Frontal cortex (tissue), 4 donors: Measurements from ENCODE around the gene CDC23. TPM values are rescaled to one million over a fixed set of nuclear protein-coding genes. Genes with fewer than 3 reads are reported as not detected.
"Not testable (repeated sequence)": the region's sequence is repeated elsewhere in the genome, so short reads cannot be mapped to it uniquely, and the experiment has no call there.

ENCODE experiments used
- DNase-seq, 2 donors: peaks; one replicate each; pipeline ENCODE4 v3.0.0; 2012; ENCODE audit warnings: low spot score in 2 of 2
- FAIRE-seq: peaks from 2 replicates; lab custom pipeline; 2012; peaks lifted over from hg19 to GRCh38; lab: Jason Lieb, UNC
- total RNA-seq: library from RNA; depleted of rRNA; stranded (reverse); fragments of >200 nt; gene quantifications from one replicate; pipeline ENCODE4 v1.2.3, GENCODE V29; 2014
- donor health status: control.
- donor health status: control.
- donor health status: control.

CDC23 gene
- total RNA-seq, 1 donor from 2014 or later, result 32.2 TPM

DNA sequence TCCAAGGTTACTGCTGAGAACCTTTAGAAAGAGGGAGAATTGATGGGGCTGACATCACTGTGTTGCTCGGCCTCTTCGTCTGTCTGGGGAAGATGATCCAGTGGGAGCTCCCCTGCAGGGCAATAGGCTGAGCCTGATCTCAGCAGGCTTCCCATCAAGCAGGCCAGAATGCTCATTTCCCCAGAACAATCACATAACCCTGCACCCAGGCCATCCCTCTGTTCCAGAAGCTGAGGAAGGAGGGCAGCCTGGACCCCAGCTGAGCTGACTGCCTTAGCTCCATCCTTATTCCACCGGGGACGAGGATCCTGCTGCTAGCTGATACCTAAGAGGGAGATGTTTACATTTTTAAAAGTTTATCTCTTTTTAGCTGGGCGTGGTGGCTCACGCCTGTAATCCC, 11.6 kb upstream of the CDC23 start:
- FAIRE-seq (no peak), DNase-seq (no peak)

DNA sequence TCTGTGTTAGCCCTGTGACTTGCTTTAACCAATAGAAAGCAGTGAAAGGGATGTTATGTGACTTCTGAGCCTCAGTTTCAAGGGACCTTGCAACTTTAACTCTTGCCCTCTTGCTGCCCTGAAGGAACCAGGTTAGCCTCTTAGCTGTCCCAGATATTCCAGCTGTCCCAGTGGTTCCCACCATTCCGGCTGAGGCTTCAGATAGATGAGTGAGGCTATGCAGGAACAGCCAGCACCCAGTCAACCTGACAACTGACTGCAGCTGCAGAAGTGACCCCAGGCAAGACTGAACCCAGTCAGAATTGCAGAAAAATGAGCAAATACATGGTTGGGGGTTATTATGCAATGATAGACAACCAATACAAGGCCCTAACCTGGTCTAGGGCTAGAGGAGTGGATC, 10.4 kb upstream of the CDC23 start:
- FAIRE-seq (no peak), DNase-seq (no peak)

DNA sequence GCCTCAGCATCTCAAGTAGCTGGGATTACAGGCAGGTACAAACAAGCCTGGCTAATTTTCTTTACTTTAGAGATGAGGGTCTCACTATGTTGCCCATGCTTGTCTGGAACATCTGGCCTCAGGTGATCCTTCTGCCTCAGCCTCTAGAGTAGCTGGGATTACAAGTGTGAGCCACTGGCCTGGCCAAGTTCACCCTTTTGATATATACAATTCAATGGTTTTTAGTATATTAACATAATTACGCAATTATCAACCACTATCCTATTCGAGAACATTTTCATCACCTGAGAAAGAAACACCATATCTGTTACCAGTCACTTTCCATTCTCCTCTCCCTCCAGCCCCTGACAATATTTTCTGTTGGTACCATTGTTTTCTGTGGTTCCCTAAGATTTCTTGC, 3.7 kb upstream of the CDC23 start:
- FAIRE-seq, result no peak

DNA sequence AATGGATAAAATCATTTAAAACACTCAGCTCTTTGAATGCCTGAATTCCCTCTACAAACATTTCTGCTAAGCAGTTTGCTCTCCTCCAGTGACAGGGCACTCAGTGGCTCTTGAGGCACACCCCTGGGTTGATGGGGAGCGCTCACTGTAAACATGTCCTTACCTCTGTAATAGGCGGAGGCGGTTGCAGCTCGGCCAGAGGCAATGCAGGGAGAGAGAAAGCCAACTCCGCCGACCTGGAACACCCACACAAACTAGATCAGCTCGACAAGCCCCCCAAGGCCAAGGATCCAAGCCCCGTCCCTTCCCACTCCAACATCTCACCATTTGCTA, 329 bp downstream of the CDC23 start:
- DNase-seq (peak in 1 of 2 donors; percentile 18), FAIRE-seq (no peak)

More for the DNA sequence above, 3.7 kb upstream of the CDC23 start:
- no peak for DNase-seq

DNA sequence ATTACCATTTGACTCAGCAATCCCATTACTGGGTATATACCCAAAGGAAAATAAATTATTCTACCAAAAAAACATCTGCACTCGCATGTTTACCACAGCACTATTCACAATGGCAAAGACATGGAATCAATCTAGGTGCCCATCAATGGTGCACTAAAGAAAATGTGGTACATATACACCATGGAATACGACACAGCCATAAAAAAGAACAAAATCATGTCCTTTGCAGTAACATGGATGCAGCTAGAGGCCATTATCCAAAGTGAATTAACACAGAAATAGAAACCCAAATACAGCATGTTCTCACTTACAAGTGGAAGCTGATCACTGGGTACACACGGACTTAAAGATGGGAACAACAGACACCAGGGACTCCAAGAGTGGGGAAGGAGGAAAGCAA, 2.1 kb downstream of the CDC23 start:
- DNase-seq (no peak), FAIRE-seq (no peak)

DNA sequence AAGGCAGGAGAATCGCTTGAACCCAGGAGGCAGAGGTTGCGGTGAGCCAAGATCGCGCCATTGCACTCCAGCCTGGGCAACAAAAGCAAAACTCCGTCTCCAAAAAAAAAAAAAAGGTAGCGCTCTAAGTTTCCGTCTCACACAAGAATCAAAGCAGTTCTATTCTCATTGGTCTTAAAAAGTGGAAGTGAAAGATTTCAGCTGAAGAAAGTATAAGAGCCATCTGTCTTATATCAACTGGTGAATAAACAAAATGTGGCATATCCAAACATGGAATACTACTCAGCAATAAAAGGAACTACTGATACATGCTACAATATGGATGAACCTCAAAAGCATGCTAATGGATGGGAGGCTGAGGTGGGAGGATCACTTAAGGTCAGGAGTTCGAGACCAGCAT, 19.3 kb downstream of the CDC23 start:
- DNase-seq, FAIRE-seq: not testable (repeated sequence)

DNA sequence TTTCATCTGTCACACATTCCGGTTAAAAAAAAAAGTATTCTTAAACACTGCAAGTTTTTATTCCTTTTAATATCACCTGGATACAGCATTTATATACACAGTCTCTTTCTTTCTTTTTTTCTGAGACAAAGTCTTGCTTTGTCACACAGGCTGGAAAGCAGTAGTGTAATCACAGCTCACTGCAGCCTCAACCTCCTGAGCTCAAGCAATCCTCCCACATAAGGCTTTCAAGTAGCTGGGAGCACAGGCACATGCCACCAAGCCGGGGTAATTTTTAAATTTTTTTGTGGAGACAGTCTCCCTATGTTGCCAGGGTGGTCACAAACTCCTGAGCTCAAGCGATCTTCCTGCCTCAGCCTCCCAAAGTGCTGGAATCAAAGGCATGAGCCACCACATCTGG, 20.3 kb downstream of the CDC23 start:
- no peak for FAIRE-seq
- no peak for DNase-seq

DNA sequence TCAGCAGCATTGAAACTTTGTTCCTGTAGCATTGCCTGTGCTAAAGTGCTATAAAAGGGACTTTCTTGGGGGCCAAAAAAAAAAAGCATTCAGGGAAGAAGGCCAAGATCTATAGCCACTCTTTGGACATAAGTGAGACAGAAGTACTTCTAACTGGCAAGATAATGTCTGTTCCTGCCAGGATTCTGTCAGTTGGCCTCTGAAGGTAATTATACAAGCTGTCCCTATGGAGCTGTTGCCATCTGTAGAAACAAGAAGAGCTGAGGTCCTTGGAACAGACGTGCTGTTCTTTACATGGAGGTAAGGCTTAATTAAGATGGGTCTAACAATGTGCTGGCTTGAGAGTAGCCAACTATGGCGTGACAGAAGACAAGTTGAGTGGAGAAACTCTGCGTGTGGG, 24.5 kb downstream of the CDC23 start:
- FAIRE-seq, result no peak
- no peak for DNase-seq

DNA sequence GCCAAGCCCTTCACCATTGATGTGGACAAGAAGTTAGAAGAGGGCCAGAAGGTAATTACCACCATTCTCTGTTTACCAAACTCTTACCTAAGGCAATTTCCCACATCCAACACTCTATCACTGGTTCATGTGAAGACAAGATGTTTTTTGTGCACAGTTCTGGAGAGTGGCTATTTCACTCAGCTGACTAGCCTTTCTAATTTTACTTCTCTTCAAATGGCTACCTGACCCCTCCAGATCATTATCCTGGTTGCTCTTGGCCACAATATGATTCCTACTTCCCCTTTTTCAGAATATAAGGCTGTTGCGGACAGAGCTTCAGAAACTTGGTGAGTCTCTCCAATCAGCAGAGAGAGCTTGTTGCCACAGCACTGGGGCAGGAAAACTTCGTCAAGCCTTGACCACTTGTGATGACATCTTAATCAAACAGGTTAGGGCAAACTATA, 27.1 kb downstream of the CDC23 start:
- DNase-seq (no peak), FAIRE-seq (no peak)

DNA sequence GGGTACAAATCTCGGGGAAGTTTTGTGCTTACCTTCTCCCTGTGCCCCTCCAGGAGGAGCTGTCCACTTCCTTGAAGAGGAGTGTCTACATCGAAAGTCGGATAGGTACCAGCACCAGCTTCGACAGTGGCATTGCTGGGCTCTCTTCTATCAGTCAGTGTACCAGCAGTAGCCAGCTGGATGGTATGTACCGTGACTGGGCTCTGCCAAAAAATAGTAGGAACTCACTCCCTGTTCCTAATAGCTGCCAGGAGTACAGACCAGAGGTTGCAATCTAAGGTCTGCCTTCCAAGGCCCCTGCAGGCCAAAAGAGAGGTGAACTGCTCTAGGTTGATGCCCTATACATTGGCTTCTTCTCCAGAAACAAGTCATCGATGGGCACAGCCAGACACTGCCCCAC, 30.3 kb downstream of the CDC23 start:
- DNase-seq, result no peak
- no peak for FAIRE-seq

DNA sequence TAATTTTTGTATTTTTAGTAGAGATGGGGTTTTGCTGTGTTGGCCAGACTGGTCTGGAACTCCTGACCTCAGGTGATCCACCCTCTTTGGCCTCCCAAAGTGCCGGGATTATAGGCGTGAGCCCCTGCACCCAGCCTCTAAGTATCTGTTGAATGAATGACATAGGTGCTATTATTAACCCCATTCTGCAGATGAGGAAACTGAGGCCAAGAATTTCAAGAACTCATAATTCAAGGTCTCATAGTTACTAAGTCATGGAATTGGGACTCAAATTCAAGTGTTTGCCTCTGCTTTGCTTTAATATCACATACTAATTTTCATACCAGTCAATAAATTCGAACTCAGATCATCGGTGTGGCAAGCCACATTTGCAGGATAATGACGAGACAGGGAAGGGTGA, 32.3 kb downstream of the CDC23 start:
- no peak for FAIRE-seq
- no peak for DNase-seq

DNA sequence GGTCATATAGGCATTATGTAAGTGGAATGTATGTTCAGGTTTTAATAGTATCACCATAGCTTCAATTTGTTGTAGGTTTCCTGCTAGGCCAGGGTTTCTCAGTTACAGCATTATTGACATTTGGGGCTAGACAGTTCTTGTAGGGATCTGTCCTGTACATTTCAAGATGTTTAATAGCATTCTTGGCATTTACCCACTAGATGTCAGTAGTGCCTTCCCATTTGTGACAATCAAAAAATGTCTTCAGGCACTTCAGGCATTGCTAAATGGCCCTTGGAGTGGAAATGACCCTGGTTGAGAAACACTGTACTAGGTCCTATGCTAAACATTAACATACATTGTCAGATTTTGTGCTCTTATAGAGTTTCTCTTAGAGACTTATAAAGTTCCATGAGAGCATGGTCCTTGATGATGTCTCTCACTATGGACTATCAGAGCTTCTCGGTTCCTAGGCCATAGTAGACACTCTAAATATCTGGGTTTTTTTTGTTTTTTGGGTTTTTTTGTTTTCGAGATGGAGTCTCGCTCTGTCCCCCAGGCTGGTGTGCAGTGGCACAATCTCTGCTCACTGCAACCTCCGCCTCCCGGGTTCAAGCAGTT, 32.8 kb downstream of the CDC23 start:
- DNase-seq (no peak), FAIRE-seq (no peak)

DNA sequence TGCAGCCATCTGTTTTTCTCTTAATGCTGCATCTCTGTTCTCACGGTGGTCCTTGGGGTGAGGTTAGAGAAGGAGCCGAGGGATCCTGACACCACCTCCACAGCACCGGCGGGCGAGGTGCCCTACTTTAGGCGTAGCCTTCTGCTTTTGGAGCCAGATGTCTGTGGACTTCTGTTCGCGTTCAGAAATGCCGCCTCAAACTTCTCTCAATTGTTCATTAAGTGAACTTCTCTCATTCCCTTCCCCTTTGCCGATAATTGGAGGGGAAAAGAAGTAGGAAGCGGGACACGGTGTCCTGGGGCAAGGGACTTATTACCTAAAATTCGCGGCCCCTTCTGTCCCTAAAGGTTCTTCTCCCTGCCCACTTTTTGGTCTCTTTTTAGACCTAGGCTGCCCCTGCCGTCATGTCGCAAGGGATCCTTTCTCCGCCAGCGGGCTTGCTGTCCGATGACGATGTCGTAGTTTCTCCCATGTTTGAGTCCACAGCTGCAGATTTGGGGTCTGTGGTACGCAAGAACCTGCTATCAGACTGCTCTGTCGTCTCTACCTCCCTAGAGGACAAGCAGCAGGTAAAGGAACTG, 33.8 kb downstream of the CDC23 start:
- no peak for FAIRE-seq
- DNase-seq, result no peak

DNA sequence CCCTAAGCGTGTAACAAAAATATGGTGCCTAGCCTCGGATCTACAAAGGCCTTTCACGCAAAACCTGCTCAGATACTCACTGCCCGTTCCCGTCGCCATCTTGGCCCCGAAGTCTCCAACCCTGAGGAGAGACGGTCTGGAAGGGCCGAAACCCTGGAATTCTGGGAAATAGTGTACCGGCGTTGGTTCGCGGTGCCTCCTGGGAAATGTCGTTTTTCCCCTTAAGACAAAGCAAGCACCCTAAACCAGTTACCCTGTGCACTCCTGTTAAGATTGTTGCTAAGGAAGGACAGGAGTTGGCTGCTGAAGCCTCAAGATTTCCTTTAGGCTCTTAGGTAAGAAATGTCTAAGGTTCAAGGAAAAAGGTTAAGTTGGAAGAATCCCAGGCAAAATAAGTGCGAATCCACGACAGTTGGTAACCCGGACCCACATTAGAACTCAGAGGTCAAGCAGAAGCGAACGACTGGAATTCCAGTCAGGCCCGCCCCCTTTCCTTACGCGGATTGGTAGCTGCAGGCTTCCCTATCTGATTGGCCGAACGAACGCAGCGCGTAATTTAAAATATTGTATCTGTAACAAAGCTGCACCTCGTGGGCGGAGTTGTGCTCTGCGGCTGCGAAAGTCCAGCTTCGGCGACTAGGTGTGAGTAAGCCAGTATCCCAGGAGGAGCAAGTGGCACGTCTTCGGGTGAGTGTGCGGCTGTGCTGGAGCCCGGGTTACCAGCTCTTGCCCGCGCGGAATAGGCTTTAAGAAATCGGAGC, 34.4 kb downstream of the CDC23 start, which contains the start of the genes BRD8 and KIF20A:
Gene BRD8 (minus strand): TSS at position 115 of the 761 bp plus-strand sequence. CDS start 16 bp downstream, at position 99.
Gene KIF20A (plus strand): TSS at position 597 of the 761 bp plus-strand sequence. CDS start 569 bp downstream, outside the sequence.
- FAIRE-seq (peak; percentile 62), DNase-seq (peak; percentile 75 to 90)

DNA sequence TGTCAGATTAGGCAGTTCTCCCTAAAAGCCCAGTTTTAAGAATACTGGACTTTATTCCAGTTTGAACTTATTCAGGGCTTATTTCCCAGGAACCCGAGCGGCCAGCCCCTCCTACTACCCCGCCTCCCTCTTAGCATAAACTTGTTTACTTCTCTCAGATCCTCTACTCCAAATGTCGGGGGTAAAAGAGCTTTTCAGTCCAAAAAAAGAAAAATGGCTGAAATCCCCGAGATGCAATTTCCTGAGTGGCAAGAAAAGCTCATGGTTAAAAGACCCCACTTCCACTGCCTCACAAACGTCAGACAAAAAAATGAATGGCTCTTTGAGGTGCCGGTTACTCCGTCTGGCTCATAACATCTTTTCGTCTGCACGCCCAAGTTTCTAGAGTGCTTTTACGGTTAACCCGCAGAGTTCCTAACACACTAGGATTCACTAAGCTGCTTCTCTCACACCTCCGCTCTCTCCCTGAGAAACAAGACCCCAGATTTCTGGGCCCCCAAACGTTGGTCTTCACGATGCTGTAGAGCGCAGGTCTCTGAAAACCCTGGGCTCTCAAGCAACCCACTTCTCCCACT, 35.1 kb downstream of the CDC23 start:
- no peak for FAIRE-seq

DNA sequence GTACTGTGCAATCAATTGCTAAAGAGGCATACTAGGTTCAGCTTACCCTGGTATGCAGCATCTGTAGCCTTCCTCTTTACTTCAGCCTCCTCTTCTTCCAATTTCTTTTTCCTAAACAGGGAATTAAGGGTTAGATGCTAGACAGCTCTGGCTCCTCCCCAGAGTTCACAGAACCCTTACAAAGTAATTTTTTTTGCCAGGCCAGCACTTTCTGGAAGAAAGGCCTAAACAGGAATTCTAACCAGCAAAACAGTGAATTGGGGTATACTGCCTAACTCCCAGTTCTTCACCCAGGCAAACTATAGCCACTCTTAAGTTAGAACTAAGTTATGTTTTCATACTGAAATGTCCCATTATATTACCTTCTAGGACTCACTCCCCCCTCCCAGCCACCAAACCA, 42.8 kb downstream of the CDC23 start:
- no peak for FAIRE-seq
- DNase-seq, result no peak

More for the DNA sequence above, 35.1 kb downstream of the CDC23 start:
- DNase-seq, result peak in 1 of 2 donors; percentile 27

DNA sequence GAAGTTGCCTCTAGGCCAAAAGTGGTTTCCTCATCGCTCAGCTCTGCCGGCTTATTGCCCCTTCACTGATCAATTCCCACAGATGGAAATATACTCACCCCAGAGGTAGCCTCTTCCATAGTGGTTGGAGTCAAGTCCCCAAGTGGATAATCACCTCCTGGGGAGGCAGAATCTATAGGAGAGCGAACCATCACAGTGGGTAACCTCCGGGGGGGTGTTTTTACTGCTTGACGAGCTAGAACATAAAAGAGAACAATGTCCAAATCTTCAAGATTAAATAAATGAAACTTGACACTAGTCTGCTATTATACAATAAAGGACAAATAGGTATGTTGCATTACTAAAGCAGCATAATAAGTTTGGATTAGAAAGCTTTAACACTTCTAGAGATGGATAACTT, 44.0 kb downstream of the CDC23 start:
- FAIRE-seq (no peak), DNase-seq (no peak)

DNA sequence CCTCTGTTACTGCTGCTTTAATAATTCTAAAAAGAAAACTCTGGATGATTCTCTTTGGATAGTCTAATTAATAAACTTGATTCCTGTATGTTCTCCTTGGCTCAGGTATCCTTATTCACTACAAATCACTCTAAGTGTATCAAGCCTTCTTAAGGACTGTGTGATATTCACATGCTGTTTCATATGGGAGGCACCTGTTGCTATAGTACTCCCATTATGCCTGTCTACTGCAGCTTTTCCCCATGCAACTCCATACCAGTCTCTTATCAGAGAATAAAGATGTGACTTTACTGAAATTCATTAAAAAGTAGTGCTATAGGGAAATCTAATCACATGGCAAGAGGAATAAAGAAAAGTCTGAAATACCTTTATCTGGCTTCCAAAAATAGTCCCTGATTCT, 49.4 kb downstream of the CDC23 start:
- DNase-seq (no peak), FAIRE-seq (no peak)

DNA sequence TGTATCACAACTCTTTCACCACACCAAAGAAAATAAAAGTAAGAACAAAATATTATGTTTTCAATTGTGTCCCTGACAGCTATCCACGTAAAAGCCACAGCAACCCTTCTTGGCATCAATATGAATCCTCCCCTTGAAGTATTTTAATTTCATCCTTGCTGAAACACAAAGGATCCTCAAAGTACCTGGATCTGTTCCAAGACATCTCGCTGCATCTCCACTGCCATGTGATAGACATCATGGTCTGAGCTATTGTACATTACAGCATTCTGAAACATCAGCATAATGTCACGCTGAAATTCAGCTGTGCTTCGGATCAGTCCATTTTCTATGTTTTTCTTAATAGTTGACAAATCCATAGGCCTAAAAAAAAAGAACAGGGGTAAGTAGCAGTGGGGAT, 52.4 kb downstream of the CDC23 start:
- FAIRE-seq (no peak), DNase-seq (no peak)

DNA sequence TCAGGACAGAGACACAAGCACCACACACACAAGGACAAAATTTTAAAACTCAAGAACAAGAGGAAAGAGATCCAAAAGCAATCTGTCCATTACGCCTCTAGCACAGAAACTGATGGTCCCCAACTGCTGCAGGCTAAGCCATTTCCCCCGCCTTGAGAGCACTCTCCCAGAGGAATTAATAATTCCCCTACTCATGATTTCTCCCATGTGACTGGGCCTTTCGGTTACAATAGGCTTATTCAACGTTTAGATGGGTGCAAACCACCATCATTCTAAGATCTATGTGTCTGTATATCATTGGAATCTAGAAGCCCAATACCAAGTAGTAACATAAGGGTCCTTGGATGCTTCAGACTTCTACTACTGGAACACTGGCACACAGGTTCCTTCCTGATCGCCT, 53.5 kb downstream of the CDC23 start:
- FAIRE-seq (no peak), DNase-seq (no peak)

DNA sequence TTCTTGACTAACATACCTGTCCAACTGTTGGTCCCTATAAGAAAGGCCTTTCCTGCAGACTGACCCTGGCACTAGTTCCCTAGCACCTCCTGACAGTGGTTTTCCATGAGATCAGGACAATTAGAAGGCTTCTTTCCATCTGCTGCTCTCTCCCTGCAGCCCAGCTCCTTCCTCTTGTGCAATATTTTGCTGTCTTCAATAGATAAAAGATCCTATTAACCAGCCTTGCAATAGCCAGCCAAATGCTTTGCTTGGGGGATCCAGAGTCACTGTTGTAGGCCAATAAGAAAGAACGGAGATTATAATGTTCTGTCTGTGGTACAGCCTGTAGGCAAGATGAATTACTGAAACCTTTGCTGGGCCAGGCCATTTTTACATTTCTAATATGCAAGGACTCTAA, 55.5 kb downstream of the CDC23 start:
- DNase-seq, result no peak
- no peak for FAIRE-seq
